Mesenchymal stem cell (in vitro differentiated cells and primary cell): ENCODE measurements around the gene PARD3.

Source experiments
- DNase-seq: peaks from one replicate; pipeline ENCODE4 v3.0.0-alpha.2; 2013
- H2AFZ ChIP-seq: one replicate; pipeline ENCODE4 v1.6.1; 2013; ENCODE audit warnings: low read depth, mild to moderate bottlenecking, control low read depth, inconsistent platforms, low read length, moderate library complexity
- H2AK5ac ChIP-seq: 2 replicates; pipeline ENCODE4 v1.6.1; 2013; ENCODE audit warnings: low read length, moderate library complexity, mild to moderate bottlenecking, inconsistent platforms; ENCODE audit not compliant: severe bottlenecking
- H2BK120ac ChIP-seq: one replicate; pipeline ENCODE4 v1.6.1; 2013; ENCODE audit warnings: low read depth, mild to moderate bottlenecking, inconsistent platforms, low read length, moderate library complexity
- H2BK12ac ChIP-seq, 2 experiments: one replicate each; pipeline ENCODE4 v1.6.1; 2013; ENCODE audit warnings: inconsistent platforms in 2 of 2, low read length in 2 of 2, mild to moderate bottlenecking in 2 of 2, moderate library complexity in 2 of 2, control low read depth in 1 of 2
- H2BK15ac ChIP-seq: one replicate; pipeline ENCODE4 v1.6.1; 2013; ENCODE audit warnings: mild to moderate bottlenecking, low read depth, inconsistent platforms; ENCODE audit not compliant: poor library complexity, severe bottlenecking
- H2BK5ac ChIP-seq: 2 replicates; pipeline ENCODE4 v1.6.1; 2013; ENCODE audit warnings: low read depth, mild to moderate bottlenecking, low read length, control low read depth, inconsistent platforms; ENCODE audit not compliant: poor library complexity, severe bottlenecking
- H3K14ac ChIP-seq, 2 experiments: one replicate each; pipeline ENCODE4 v1.6.1; 2013; ENCODE audit warnings: inconsistent platforms in 2 of 2, low read length in 2 of 2, control low read depth in 1 of 2, mild to moderate bottlenecking in 1 of 2, moderate library complexity in 1 of 2
- H3K18ac ChIP-seq, 2 experiments: one replicate each; pipeline ENCODE4 v1.6.1; 2013; ENCODE audit warnings: inconsistent platforms in 2 of 2, low read length in 2 of 2, control low read depth in 1 of 2, low read depth in 1 of 2, mild to moderate bottlenecking in 1 of 2
- H3K23ac ChIP-seq, 2 experiments: one replicate each; pipeline ENCODE4 v1.6.1; 2013; ENCODE audit warnings: inconsistent platforms in 2 of 2, low read length in 2 of 2, mild to moderate bottlenecking in 2 of 2, moderate library complexity in 2 of 2, control low read depth in 1 of 2
- H3K27ac ChIP-seq: 2 replicates; pipeline ENCODE4 v1.5.1; 2013; ENCODE audit warnings: mild to moderate bottlenecking, moderate library complexity, low read length, control low read depth, inconsistent platforms; ENCODE audit not compliant: poor library complexity, severe bottlenecking
- H3K27me3 ChIP-seq, 2 experiments: 2 replicates each; pipeline versions ENCODE4 v1.6.1 to v1.7.0; 2013; ENCODE audit warnings: low read length in 2 of 2, mild to moderate bottlenecking in 2 of 2, moderate library complexity in 2 of 2, control low read depth in 1 of 2, inconsistent platforms in 1 of 2; ENCODE audit not compliant: control insufficient read depth in 1 of 2, insufficient read depth in 1 of 2
- H3K36me3 ChIP-seq, 2 experiments: 2 replicates each; pipeline versions ENCODE4 v1.6.1 to v1.7.0; 2013; ENCODE audit warnings: low read length in 2 of 2, control low read depth in 1 of 2, inconsistent platforms in 1 of 2, low read depth in 1 of 2, mild to moderate bottlenecking in 1 of 2; ENCODE audit not compliant: insufficient read depth in 2 of 2, control insufficient read depth in 1 of 2
- H3K4ac ChIP-seq, 2 experiments: one replicate each; pipeline ENCODE4 v1.6.1; 2013; ENCODE audit warnings: inconsistent platforms in 2 of 2, low read length in 2 of 2, mild to moderate bottlenecking in 2 of 2, moderate library complexity in 2 of 2, control low read depth in 1 of 2, low read depth in 1 of 2
- H3K4me1 ChIP-seq: 2 replicates; pipeline ENCODE4 v1.6.1; 2013; ENCODE audit warnings: low read depth, low read length, control low read depth; ENCODE audit not compliant: control insufficient read depth, insufficient read depth
- H3K4me2 ChIP-seq: 2 replicates; pipeline ENCODE4 v1.6.1; 2013; ENCODE audit warnings: low read length, mild to moderate bottlenecking, inconsistent platforms; ENCODE audit not compliant: poor library complexity, severe bottlenecking
- H3K4me3 ChIP-seq, 2 experiments: 2 replicates each; pipeline versions ENCODE4 v1.5.1 to v1.7.0; 2013; ENCODE audit warnings: low read length in 2 of 2, mild to moderate bottlenecking in 2 of 2, control low read depth in 1 of 2, low read depth in 1 of 2; ENCODE audit not compliant: insufficient read depth in 1 of 2
- H3K79me1 ChIP-seq: replicated peaks from 2 replicates; pipeline ENCODE4 v1.6.1; 2013; ENCODE audit warnings: mild to moderate bottlenecking, control low read depth, low read length, inconsistent platforms; ENCODE audit not compliant: poor library complexity, severe bottlenecking
- H3K9ac ChIP-seq: 2 replicates; pipeline ENCODE4 v1.7.0; 2013; ENCODE audit warnings: mild to moderate bottlenecking, low read length, moderate library complexity
- H3K9me3 ChIP-seq: 2 replicates; pipeline ENCODE4 v1.7.0; 2013; ENCODE audit warnings: mild to moderate bottlenecking, low read length; ENCODE audit not compliant: control insufficient read depth
- H4K8ac ChIP-seq: one replicate; pipeline ENCODE4 v1.6.1; 2013; ENCODE audit warnings: inconsistent platforms, mild to moderate bottlenecking, low read length, moderate library complexity
- H4K91ac ChIP-seq: one replicate; pipeline ENCODE4 v1.6.1; 2013; ENCODE audit warnings: mild to moderate bottlenecking, low read length, inconsistent platforms
- WGBS: methylation state at CpG from one replicate; pipeline ENCODE4 v1.1.7; 2013; ENCODE audit warnings: mixed read lengths; 5-methylcytosine and 5-hydroxymethylcytosine counted together

PARD3 gene

GRCh38 chr10:34223658-34224057 is 591.4 kb downstream of the PARD3 start:
- WGBS = 100% methylated on average over 1 of the region's 1 CpG
- no peak overlapping the region for H3K4ac ChIP-seq

GRCh38 chr10:34222359-34222758 is 592.7 kb downstream of the PARD3 start:
- H4K8ac ChIP-seq = peak overlapping the region; percentile 48
- peak overlapping the region; percentile 31 to 57 for H2BK12ac ChIP-seq
- H2BK5ac ChIP-seq = no peak overlapping the region
- no peaks in the 10 kb centered on the region for H3K27me3 ChIP-seq
- no peak overlapping the region for H2BK15ac ChIP-seq
- no peak for DNase-seq
- H3K23ac ChIP-seq = no peak overlapping the region
- 96% methylated on average over 4 of the region's 4 CpGs for WGBS
- H2AFZ ChIP-seq = no peak overlapping the region
- H3K4me1 ChIP-seq = peaks cover 9% of the 10 kb centered on the region
- H3K18ac ChIP-seq = peak overlapping the region in 1 of 2 experiments; percentile 18
- H3K9me3 ChIP-seq = peaks cover 5% of the 10 kb centered on the region
- no peak overlapping the region for H3K27ac ChIP-seq
- H3K14ac ChIP-seq = no peak overlapping the region
- H3K4me3 ChIP-seq = no peak overlapping the region
- H3K4ac ChIP-seq = no peak overlapping the region
- H3K9ac ChIP-seq = no peak overlapping the region
- peaks cover 41% of the 10 kb centered on the region for H3K79me1 ChIP-seq
- no peak overlapping the region for H3K4me2 ChIP-seq
- no peak overlapping the region for H2AK5ac ChIP-seq
- no peak overlapping the region for H2BK120ac ChIP-seq
- H3K36me3 ChIP-seq = peaks cover 0 to 10% of the 10 kb centered on the region in 2 experiments
- peak overlapping the region; percentile 82 for H4K91ac ChIP-seq

More at GRCh38 chr10:34223658-34224057, 591.4 kb downstream of the PARD3 start:
- H3K79me1 ChIP-seq = peaks cover 36% of the 10 kb centered on the region
- no peak overlapping the region for H3K14ac ChIP-seq
- no peak overlapping the region for H3K4me2 ChIP-seq
- no peaks in the 10 kb centered on the region for H3K27me3 ChIP-seq
- H2BK120ac ChIP-seq = no peak overlapping the region
- no peak overlapping the region for H2AFZ ChIP-seq
- H2AK5ac ChIP-seq = no peak overlapping the region
- H3K9ac ChIP-seq = no peak overlapping the region
- no peak overlapping the region for H2BK5ac ChIP-seq
- no peak overlapping the region for H3K18ac ChIP-seq
- peaks cover 0 to 10% of the 10 kb centered on the region in 2 experiments for H3K36me3 ChIP-seq
- no peak overlapping the region for H3K27ac ChIP-seq
- no peak overlapping the region for H3K4me3 ChIP-seq
- H2BK15ac ChIP-seq = no peak overlapping the region
- no peak overlapping the region for H2BK12ac ChIP-seq
- H4K8ac ChIP-seq = no peak overlapping the region
- peaks cover 5% of the 10 kb centered on the region for H3K4me1 ChIP-seq
- peaks cover 5% of the 10 kb centered on the region for H3K9me3 ChIP-seq
- H4K91ac ChIP-seq = no peak overlapping the region
- no peak for DNase-seq
- no peak overlapping the region for H3K23ac ChIP-seq

GRCh38 chr10:34219753-34220548 is 595.1 kb downstream of the PARD3 start:
- Histone ChIP-seq H4K8ac (no peak overlapping the region), H3K27ac (no peak overlapping the region), H3K9me3 (no peaks in the 10 kb centered on the region), H2AK5ac (no peak overlapping the region), H3K4ac (peak overlapping the region in 1 of 2 experiments; percentile 45), H4K91ac (no peak overlapping the region), H3K4me3 (no peak overlapping the region), H3K27me3 (no peaks in the 10 kb centered on the region), H3K79me1 (peaks cover 43% of the 10 kb centered on the region), H3K18ac (no peak overlapping the region), H2AFZ (no peak overlapping the region), H3K4me1 (peaks cover 6% of the 10 kb centered on the region), H2BK120ac (no peak overlapping the region), H3K9ac (no peak overlapping the region), H2BK5ac (no peak overlapping the region), H2BK12ac (peak overlapping the region in 1 of 2 experiments; percentile 55), H3K4me2 (no peak overlapping the region), H3K36me3 (peaks cover 0 to 10% of the 10 kb centered on the region in 2 experiments), H3K23ac (no peak overlapping the region), H2BK15ac (no peak overlapping the region), H3K14ac (no peak overlapping the region)
- DNase-seq = no peak
- WGBS = 92% methylated on average over 6 of the region's 10 CpGs

DNA sequence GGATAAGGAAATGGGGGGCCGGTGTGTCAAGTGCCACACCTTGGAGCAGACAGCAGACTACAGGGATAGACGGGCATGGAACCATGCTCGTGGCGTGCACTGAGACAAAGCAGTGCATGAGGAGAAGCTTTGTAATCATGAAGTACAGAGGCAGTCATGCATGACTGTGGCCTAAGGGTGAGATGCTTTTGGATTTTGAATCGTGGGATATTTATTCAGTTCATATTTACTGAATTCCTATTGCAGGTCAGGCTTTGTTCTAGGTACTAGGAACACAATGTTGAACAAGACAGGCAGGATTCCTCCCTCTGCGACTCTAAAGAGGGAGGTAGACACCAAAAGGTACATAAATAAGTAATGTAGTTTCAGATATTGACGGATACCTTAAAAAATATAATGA is 597.6 kb downstream of the PARD3 start:
- 93% methylated on average over 7 of the region's 7 CpGs for WGBS

More for the DNA sequence above, 597.6 kb downstream of the PARD3 start:
- peak overlapping the region; percentile 44 to 93 for H2BK12ac ChIP-seq
- peak overlapping the region; percentile 75 to 88 for H3K4ac ChIP-seq
- H4K91ac ChIP-seq = peak overlapping the region; percentile 91
- H2AFZ ChIP-seq = no peak overlapping the region
- no peak overlapping the region for H3K23ac ChIP-seq
- no peaks in the 10 kb centered on the region for H3K9me3 ChIP-seq
- peak overlapping the region; percentile 69 to 96 for H3K18ac ChIP-seq
- H3K27ac ChIP-seq = no peak overlapping the region
- H3K36me3 ChIP-seq = peaks cover 0 to 12% of the 10 kb centered on the region in 2 experiments
- no peak overlapping the region for H2BK15ac ChIP-seq
- H3K79me1 ChIP-seq = peaks cover 36% of the 10 kb centered on the region
- DNase-seq = no peak
- H3K4me1 ChIP-seq = peaks cover 7% of the 10 kb centered on the region
- H2AK5ac ChIP-seq = no peak overlapping the region
- peak overlapping the region; percentile 64 for H4K8ac ChIP-seq
- no peak overlapping the region for H3K4me2 ChIP-seq
- H3K27me3 ChIP-seq = no peaks in the 10 kb centered on the region
- H2BK120ac ChIP-seq = no peak overlapping the region
- no peak overlapping the region for H3K14ac ChIP-seq
- no peak overlapping the region for H2BK5ac ChIP-seq
- H3K4me3 ChIP-seq = no peak overlapping the region
- no peak overlapping the region for H3K9ac ChIP-seq
